ENCODE results near the gene PRR16. TPM values are rescaled to one million over a fixed set of nuclear protein-coding genes. Genes with fewer than 3 reads are reported as not detected.

Gene PRR16
- total RNA-seq, 1 donor from 2014 or later = 10.7 TPM

DNA sequence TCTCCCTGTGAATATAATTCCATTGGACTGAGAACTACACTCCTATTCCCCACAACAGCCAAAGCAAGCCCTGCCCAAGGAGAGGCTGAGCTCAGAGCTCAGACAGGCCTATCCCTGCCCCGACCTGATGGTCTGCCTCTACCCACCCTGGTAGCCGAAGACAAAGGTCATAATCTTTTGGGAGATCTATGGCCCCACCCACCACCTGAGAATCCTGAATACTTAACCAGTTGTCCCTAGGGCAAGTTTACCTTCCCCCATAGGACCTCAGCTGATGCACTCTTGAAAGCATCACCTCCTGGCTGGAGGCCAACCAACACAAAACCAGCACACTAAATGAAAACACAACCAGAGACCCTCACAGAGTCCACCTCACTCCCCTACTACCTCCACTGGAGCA lies 167.5 kb downstream of the PRR16 start:
- DNase-seq (ENCODE audit: low spot score) = no peak
- Mint-ChIP-seq H3K4me3 (ENCODE audit: unreplicated experiment) (no peak overlapping the region), H3K27me3 (ENCODE audit: low read depth) (no peaks in the 10 kb centered on the region), H3K36me3 (ENCODE audit: low read depth) (peaks cover 7% of the 10 kb centered on the region), H3K27ac (ENCODE audit: unreplicated experiment) (no peak overlapping the region), H3K9me3 (ENCODE audit: low read depth) (peaks cover 6% of the 10 kb centered on the region), H3K4me1 (ENCODE audit: low read depth) (no peaks in the 10 kb centered on the region)
- TF ChIP-seq, protein P1, sequence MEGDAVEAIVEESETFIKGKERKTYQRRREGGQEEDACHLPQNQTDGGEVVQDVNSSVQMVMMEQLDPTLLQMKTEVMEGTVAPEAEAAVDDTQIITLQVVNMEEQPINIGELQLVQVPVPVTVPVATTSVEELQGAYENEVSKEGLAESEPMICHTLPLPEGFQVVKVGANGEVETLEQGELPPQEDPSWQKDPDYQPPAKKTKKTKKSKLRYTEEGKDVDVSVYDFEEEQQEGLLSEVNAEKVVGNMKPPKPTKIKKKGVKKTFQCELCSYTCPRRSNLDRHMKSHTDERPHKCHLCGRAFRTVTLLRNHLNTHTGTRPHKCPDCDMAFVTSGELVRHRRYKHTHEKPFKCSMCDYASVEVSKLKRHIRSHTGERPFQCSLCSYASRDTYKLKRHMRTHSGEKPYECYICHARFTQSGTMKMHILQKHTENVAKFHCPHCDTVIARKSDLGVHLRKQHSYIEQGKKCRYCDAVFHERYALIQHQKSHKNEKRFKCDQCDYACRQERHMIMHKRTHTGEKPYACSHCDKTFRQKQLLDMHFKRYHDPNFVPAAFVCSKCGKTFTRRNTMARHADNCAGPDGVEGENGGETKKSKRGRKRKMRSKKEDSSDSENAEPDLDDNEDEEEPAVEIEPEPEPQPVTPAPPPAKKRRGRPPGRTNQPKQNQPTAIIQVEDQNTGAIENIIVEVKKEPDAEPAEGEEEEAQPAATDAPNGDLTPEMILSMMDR (IDR thresholded peaks at IDR 0.05) = no peak

- TF ChIP-seq, protein P1 (IDR thresholded peaks at IDR 0.05) = no peak
- Mint-ChIP-seq H3K4me3 (ENCODE audit: unreplicated experiment) (no peak overlapping the region), H3K4me1 (ENCODE audit: low read depth) (no peaks in the 10 kb centered on the region), H3K27me3 (ENCODE audit: low read depth) (no peaks in the 10 kb centered on the region), H3K36me3 (ENCODE audit: low read depth) (peaks cover 7% of the 10 kb centered on the region), H3K27ac (ENCODE audit: unreplicated experiment) (no peak overlapping the region), H3K9me3 (ENCODE audit: low read depth) (peaks cover 11% of the 10 kb centered on the region)
- no peak for DNase-seq (ENCODE audit: low spot score)
Observed at GRCh38 chr5:120632430-120632829, 168.3 kb downstream of the PRR16 start.

DNA sequence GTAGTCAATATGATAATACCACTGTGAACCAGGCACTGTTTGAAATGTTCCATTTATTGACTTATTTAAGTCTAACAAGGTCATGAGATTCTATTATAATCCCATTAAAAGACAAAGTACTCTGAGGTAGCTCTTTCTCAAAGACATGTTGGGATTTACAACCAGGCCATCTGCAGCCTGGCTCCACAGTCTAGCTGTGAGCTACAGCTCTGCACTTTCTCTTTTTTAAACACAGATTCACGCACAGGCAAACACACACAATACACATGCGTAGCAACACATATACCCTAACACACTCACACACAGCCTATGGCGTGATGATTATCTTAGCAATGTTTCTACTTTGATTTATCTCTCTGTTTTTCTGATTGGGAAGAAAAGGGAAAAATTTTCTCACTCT lies 174.3 kb downstream of the PRR16 start:
- TF ChIP-seq, protein P1 (IDR thresholded peaks at IDR 0.05) = no peak
- DNase-seq (ENCODE audit: low spot score) = no peak
- peaks cover 11% of the 10 kb centered on the region for H3K9me3 Mint-ChIP-seq (ENCODE audit: low read depth)
- H3K4me3 Mint-ChIP-seq (ENCODE audit: unreplicated experiment) = no peak overlapping the region
- no peaks in the 10 kb centered on the region for H3K27me3 Mint-ChIP-seq (ENCODE audit: low read depth)
- H3K4me1 Mint-ChIP-seq (ENCODE audit: low read depth) = peaks cover 6% of the 10 kb centered on the region
- H3K36me3 Mint-ChIP-seq (ENCODE audit: low read depth) = peaks cover 2% of the 10 kb centered on the region
- no peak overlapping the region for H3K27ac Mint-ChIP-seq (ENCODE audit: unreplicated experiment)

- H3K4me1 Mint-ChIP-seq (ENCODE audit: low read depth) = peaks cover 12% of the 10 kb centered on the region
Observed at GRCh38 chr5:120640778-120641177, 176.7 kb downstream of the PRR16 start.

GRCh38 chr5:120644516-120644915 lies 180.4 kb downstream of the PRR16 start:
- Mint-ChIP-seq H3K4me3 (ENCODE audit: unreplicated experiment) (no peak overlapping the region), H3K9me3 (ENCODE audit: low read depth) (no peaks in the 10 kb centered on the region), H3K4me1 (ENCODE audit: low read depth) (peaks cover 15% of the 10 kb centered on the region), H3K36me3 (ENCODE audit: low read depth) (peaks cover 2% of the 10 kb centered on the region), H3K27ac (ENCODE audit: unreplicated experiment) (no peak overlapping the region), H3K27me3 (ENCODE audit: low read depth) (no peaks in the 10 kb centered on the region)
- DNase-seq (ENCODE audit: low spot score) = no peak
- TF ChIP-seq, protein P1 (IDR thresholded peaks at IDR 0.05) = no peak

More at GRCh38 chr5:120640778-120641177, 176.7 kb downstream of the PRR16 start:
- TF ChIP-seq, protein P1 (IDR thresholded peaks at IDR 0.05) = no peak
- H3K9me3 Mint-ChIP-seq (ENCODE audit: low read depth) = peaks cover 11% of the 10 kb centered on the region
- H3K4me3 Mint-ChIP-seq (ENCODE audit: unreplicated experiment) = no peak overlapping the region
- no peak for DNase-seq (ENCODE audit: low spot score)
- no peak overlapping the region for H3K27ac Mint-ChIP-seq (ENCODE audit: unreplicated experiment)
- H3K27me3 Mint-ChIP-seq (ENCODE audit: low read depth) = no peaks in the 10 kb centered on the region
- H3K36me3 Mint-ChIP-seq (ENCODE audit: low read depth) = peaks cover 2% of the 10 kb centered on the region
